Dermis microvascular lymphatic vessel endothelial cell (primary cell): ENCODE measurements around the gene NRF1. TPM values are rescaled to one million over a fixed set of nuclear protein-coding genes. Genes with fewer than 3 reads are reported as not detected.

Experiments used
- DNase-seq, 2 donors: peaks; one replicate each; pipeline versions ENCODE4 v3.0.0 to v3.0.0-alpha.2; 2010; ENCODE audit warnings: low read depth in 2 of 2
- total RNA-seq: library from RNA; depleted of rRNA; stranded (reverse); fragments of >200 nt; gene quantifications from 2 replicates; pipeline ENCODE4 v1.2.1, GENCODE V29; 2014

The NRF1 gene
- total RNA-seq, 1 donor from 2014 or later, result 9.9 TPM

GRCh38 chr7:129769866-129770808 is 158.6 kb downstream of the NRF1 start:
- no peak for DNase-seq

GRCh38 chr7:129771201-129771927 is 159.8 kb downstream of the NRF1 start:
- no peak for DNase-seq

GRCh38 chr7:129771928-129772479 is 160.5 kb downstream of the NRF1 start:
- DNase-seq, result no peak

GRCh38 chr7:129772646-129773280 is 161.2 kb downstream of the NRF1 start:
- DNase-seq, result no peak

GRCh38 chr7:129773328-129773731 is 161.8 kb downstream of the NRF1 start:
- no peak for DNase-seq

- no peak for DNase-seq
Measured at GRCh38 chr7:129773871-129774270, 162.4 kb downstream of the NRF1 start.

- DNase-seq, result no peak
Measured at GRCh38 chr7:129774359-129774758, 162.8 kb downstream of the NRF1 start.

- no peak for DNase-seq
Measured at GRCh38 chr7:129774871-129775694, 163.6 kb downstream of the NRF1 start.

GRCh38 chr7:129775695-129776361 is 164.3 kb downstream of the NRF1 start:
- no peak for DNase-seq

- no peak for DNase-seq
Measured at GRCh38 chr7:129776362-129776722, 164.8 kb downstream of the NRF1 start.

GRCh38 chr7:129777195-129777844 is 165.8 kb downstream of the NRF1 start:
- no peak for DNase-seq

GRCh38 chr7:129777993-129778769 is 166.7 kb downstream of the NRF1 start:
- DNase-seq, result no peak

- DNase-seq, result no peak
Measured at GRCh38 chr7:129778770-129779601, 167.5 kb downstream of the NRF1 start.

- no peak for DNase-seq
Measured at GRCh38 chr7:129779602-129780256, 168.2 kb downstream of the NRF1 start.

- peak in 1 of 2 donors; percentile 24 for DNase-seq
Measured at GRCh38 chr7:129780257-129780973, 168.9 kb downstream of the NRF1 start.

GRCh38 chr7:129780974-129781927 is 169.7 kb downstream of the NRF1 start:
- DNase-seq, result no peak
